IMR-90 (cell line): ENCODE data around the gene ZNF175.

Experiments
- CHD1 ChIP-seq: IDR thresholded peaks from 2 replicates; pipeline ENCODE4 v1.6.1; 2012; ENCODE audit warnings: low read depth, low read length, improper control_type of control experiment
- CTCF ChIP-seq: conservative IDR thresholded peaks from 2 replicates; pipeline ENCODE4 v1.5.1; 2012; ENCODE audit warnings: mild to moderate bottlenecking, low read depth, low read length, improper control_type of control experiment
- ELK1 ChIP-seq: fragments of 150-350 bp; IDR thresholded peaks from 2 replicates; pipeline ENCODE4 v1.6.1; 2016; ENCODE audit warnings: low read depth, mild to moderate bottlenecking, low read length, moderate library complexity, borderline replicate concordance
- POLR2A ChIP-seq: IDR thresholded peaks from 2 replicates; pipeline ENCODE4 v1.6.1; 2012; ENCODE audit warnings: mild to moderate bottlenecking, low read depth, low read length
- RAD21 ChIP-seq: IDR thresholded peaks from 2 replicates; pipeline ENCODE4 v1.6.1; 2012; ENCODE audit warnings: low read length, improper control_type of control experiment
- RCOR1 ChIP-seq: IDR thresholded peaks from 2 replicates; pipeline ENCODE4 v1.6.1; 2012; ENCODE audit warnings: mild to moderate bottlenecking, low read length, improper control_type of control experiment; ENCODE audit not compliant: insufficient replicate concordance
- RFX5 ChIP-seq: IDR thresholded peaks from 2 replicates; pipeline ENCODE4 v1.8.0; 2012; ENCODE audit warnings: low read depth, mild to moderate bottlenecking, low read length, moderate library complexity
- SMC3 ChIP-seq: fragments of 150-350 bp; IDR thresholded peaks from 2 replicates; pipeline ENCODE4 v1.6.1; 2016; ENCODE audit warnings: low read depth, mild to moderate bottlenecking, antibody characterized with exemption, low read length, moderate library complexity
- TF ChIP-seq, protein P1 (sequence below): fragments of 150-350 bp; IDR thresholded peaks from 2 replicates; pipeline ENCODE4 v1.6.1; 2017; ENCODE audit warnings: mild to moderate bottlenecking, antibody characterized with exemption, low read length, low read depth

GRCh38 chr19:51590441-51590840 is 19.4 kb downstream of the ZNF175 start:
- TF ChIP-seq CHD1 (no peak), POLR2A (no peak), CTCF (no peak), ELK1 (no peak), RCOR1 (no peak), RFX5 (no peak), RAD21 (no peak), SMC3 (no peak)
- TF ChIP-seq, protein P1, sequence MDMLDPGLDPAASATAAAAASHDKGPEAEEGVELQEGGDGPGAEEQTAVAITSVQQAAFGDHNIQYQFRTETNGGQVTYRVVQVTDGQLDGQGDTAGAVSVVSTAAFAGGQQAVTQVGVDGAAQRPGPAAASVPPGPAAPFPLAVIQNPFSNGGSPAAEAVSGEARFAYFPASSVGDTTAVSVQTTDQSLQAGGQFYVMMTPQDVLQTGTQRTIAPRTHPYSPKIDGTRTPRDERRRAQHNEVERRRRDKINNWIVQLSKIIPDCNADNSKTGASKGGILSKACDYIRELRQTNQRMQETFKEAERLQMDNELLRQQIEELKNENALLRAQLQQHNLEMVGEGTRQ = no peak
